Activated CD4-positive, alpha-beta T cell treated with anti-CD3 and anti-CD28 coated beads, Interleukin-2, Interleukin-4, amounts not matched to agents 100 ng/mL and 50 ng/mL, durations not matched to agents 16 hours and 8 hours (primary cell): ENCODE data around the gene EXOSC7.
"Not testable (repeated sequence)": the region's sequence is repeated elsewhere in the genome, so short reads cannot be mapped to it uniquely, and the experiment has no call there.

Source experiments
- DNase-seq: peaks from one replicate; pipeline ENCODE4 v3.0.0-alpha.2; 2020; ENCODE audit warnings: low spot score

Gene EXOSC7

GRCh38 chr3:44976002-44976815 is at the start of gene EXOSC7, which contains the start of gene ZDHHC3:
Gene EXOSC7 (plus strand): TSS chr3:44976244. CDS start chr3:44976278, 34 bp downstream.
Gene ZDHHC3 (minus strand): TSS chr3:44976174. CDS start chr3:44959436, 16,738 bp downstream.
- peak; percentile 83 for DNase-seq

- no peak for DNase-seq
Observed at GRCh38 chr3:44926921-44927320, 49.1 kb upstream of the EXOSC7 start.

- DNase-seq = no peak
Observed at GRCh38 chr3:44927371-44927770, 48.7 kb upstream of the EXOSC7 start.

GRCh38 chr3:44929782-44930181 is 46.3 kb upstream of the EXOSC7 start:
- DNase-seq = no peak

GRCh38 chr3:44930911-44931310 is 45.1 kb upstream of the EXOSC7 start:
- no peak for DNase-seq

GRCh38 chr3:44931791-44932190 is 44.3 kb upstream of the EXOSC7 start:
- no peak for DNase-seq

GRCh38 chr3:44932271-44932670 is 43.8 kb upstream of the EXOSC7 start:
- DNase-seq = no peak

- DNase-seq = no peak
Observed at GRCh38 chr3:44932986-44933944, 42.8 kb upstream of the EXOSC7 start.

- DNase-seq = no peak
Observed at GRCh38 chr3:44939581-44940036, 36.4 kb upstream of the EXOSC7 start.

- no peak for DNase-seq
Observed at GRCh38 chr3:44942202-44942921, 33.7 kb upstream of the EXOSC7 start.

- DNase-seq = no peak
Observed at GRCh38 chr3:44948239-44948638, 27.8 kb upstream of the EXOSC7 start.

- not testable (repeated sequence) for DNase-seq
Observed at GRCh38 chr3:44949770-44950169, 26.3 kb upstream of the EXOSC7 start.

- DNase-seq = no peak
Observed at GRCh38 chr3:44950275-44950734, 25.7 kb upstream of the EXOSC7 start.

GRCh38 chr3:44952689-44953088 is 23.4 kb upstream of the EXOSC7 start:
- DNase-seq = no peak

GRCh38 chr3:44954304-44954703 is 21.7 kb upstream of the EXOSC7 start:
- DNase-seq = no peak

GRCh38 chr3:44954962-44955361 is 21.1 kb upstream of the EXOSC7 start:
- DNase-seq = no peak

- no peak for DNase-seq
Observed at GRCh38 chr3:44955917-44956316, 20.1 kb upstream of the EXOSC7 start.

- DNase-seq = no peak
Observed at GRCh38 chr3:44957986-44958385, 18.1 kb upstream of the EXOSC7 start.

GRCh38 chr3:44958386-44958785 is 17.7 kb upstream of the EXOSC7 start:
- no peak for DNase-seq

- peak; percentile 32 for DNase-seq
Observed at GRCh38 chr3:44960387-44961026, 15.5 kb upstream of the EXOSC7 start.

- DNase-seq = no peak
Observed at GRCh38 chr3:44961888-44962287, 14.2 kb upstream of the EXOSC7 start.
